Prostate gland (tissue), 2 donors: Measurements from ENCODE around the gene SLC25A46. TPM values are rescaled to one million over a fixed set of nuclear protein-coding genes. Genes with fewer than 3 reads are reported as not detected.

Experiments used
- DNase-seq: peaks from one replicate; pipeline ENCODE4 v3.0.0-alpha.2; 2019; ENCODE audit warnings: low spot score
- H3K27ac ChIP-seq, 2 donors: fragments of 200-600 bp; sonication (generic); 2 replicates each; pipeline ENCODE4 v1.5.1; 2017 to 2019
- H3K27me3 ChIP-seq: fragments of 200-600 bp; sonication (generic); replicated peaks from 2 replicates; pipeline ENCODE4 v1.5.1; 2019; ENCODE audit not compliant: insufficient read depth
- H3K36me3 ChIP-seq, 2 donors: fragments of 200-600 bp; sonication (generic); 1 replicate in 1 of 2; 2 replicates in 1 of 2; pipeline versions ENCODE4 v1.5.1 to v1.8.1; 2017 to 2019
- H3K4me1 ChIP-seq: fragments of 200-600 bp; sonication (generic); replicated peaks from 2 replicates; pipeline ENCODE4 v1.5.1; 2019
- H3K4me3 ChIP-seq, 2 donors: fragments of 200-600 bp; sonication (generic); 2 replicates each; pipeline ENCODE4 v1.5.1; 2017 to 2019
- H3K9me3 ChIP-seq: fragments of 200-600 bp; sonication (generic); 2 replicates; pipeline ENCODE4 v1.5.1; 2017
- POLR2A ChIP-seq: fragments of 450-650 bp; IDR thresholded peaks from one replicate; pipeline ENCODE4 v1.6.1; 2016; ENCODE audit warnings: antibody characterized with exemption, mild to moderate bottlenecking
- POLR2AphosphoS5 ChIP-seq: sonication (generic); formaldehyde crosslinking; IDR thresholded peaks from one replicate; pipeline ENCODE4 v1.6.1; 2017; ENCODE audit warnings: antibody characterized with exemption
- WGBS: methylation state at CpG from one replicate; pipeline ENCODE4 v1.1.5; 2018; 5-methylcytosine and 5-hydroxymethylcytosine counted together
- intact Hi-C: fragments of 100-400 bp; cut with DNase I; formaldehyde crosslinking; loops from one replicate; pipeline ENCODE4 v1.14.2; 2022
- total RNA-seq, 2 donors: library from RNA; depleted of rRNA; stranded (reverse); fragments of >200 nt; gene quantifications; one replicate each; pipeline ENCODE4 v1.1.0, GENCODE V29; 2016
- TF ChIP-seq, protein P1 (sequence below), 4 experiments: fragments of 200-600 bp in 2 of 4; fragments of 450-650 bp in 2 of 4; sonication (generic) in 2 of 4; IDR thresholded peaks; 1 replicate in 3 of 4; 2 replicates in 1 of 4; pipeline ENCODE4 v1.5.1; 2016 to 2019; ENCODE audit warnings: antibody characterized with exemption in 4 of 4, mild to moderate bottlenecking in 2 of 4, moderate library complexity in 2 of 4

SLC25A46 gene
- total RNA-seq, 2 donors from 2014 or later: 35.6 to 44.7 TPM

DNA sequence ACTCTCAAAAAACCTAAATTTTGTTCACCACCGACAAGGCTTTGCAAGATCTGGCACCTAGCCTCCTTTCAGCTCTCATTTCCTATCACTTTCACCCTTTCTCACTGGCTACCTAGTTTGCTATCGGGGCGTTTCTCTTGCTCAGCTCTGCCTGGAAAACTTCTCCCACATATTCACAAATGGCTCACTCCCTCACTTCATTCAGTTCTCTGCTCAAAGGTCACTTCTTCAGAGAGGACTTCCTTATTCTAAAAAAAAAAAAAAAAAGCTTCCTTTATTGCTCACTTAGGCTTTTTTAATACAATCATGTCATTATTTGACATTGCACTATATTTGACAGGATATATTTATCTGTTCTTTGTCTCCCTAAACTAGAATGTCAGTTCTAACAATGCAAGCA, 2.1 kb upstream of the SLC25A46 start:
- H3K4me3 ChIP-seq: no peak overlapping the region
- 70% methylated on average over 3 of the region's 3 CpGs for WGBS
- no peaks in the 10 kb centered on the region for H3K36me3 ChIP-seq
- TF ChIP-seq POLR2AphosphoS5 (no peak), POLR2A (no peak)
- TF ChIP-seq, protein P1, sequence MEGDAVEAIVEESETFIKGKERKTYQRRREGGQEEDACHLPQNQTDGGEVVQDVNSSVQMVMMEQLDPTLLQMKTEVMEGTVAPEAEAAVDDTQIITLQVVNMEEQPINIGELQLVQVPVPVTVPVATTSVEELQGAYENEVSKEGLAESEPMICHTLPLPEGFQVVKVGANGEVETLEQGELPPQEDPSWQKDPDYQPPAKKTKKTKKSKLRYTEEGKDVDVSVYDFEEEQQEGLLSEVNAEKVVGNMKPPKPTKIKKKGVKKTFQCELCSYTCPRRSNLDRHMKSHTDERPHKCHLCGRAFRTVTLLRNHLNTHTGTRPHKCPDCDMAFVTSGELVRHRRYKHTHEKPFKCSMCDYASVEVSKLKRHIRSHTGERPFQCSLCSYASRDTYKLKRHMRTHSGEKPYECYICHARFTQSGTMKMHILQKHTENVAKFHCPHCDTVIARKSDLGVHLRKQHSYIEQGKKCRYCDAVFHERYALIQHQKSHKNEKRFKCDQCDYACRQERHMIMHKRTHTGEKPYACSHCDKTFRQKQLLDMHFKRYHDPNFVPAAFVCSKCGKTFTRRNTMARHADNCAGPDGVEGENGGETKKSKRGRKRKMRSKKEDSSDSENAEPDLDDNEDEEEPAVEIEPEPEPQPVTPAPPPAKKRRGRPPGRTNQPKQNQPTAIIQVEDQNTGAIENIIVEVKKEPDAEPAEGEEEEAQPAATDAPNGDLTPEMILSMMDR (IDR thresholded peaks at IDR 0.05): no peak
- no peak for DNase-seq
- H3K9me3 ChIP-seq: no peaks in the 10 kb centered on the region
- no peaks in the 10 kb centered on the region for H3K27me3 ChIP-seq
- intact Hi-C loops: no loop called here
- H3K4me1 ChIP-seq: no peaks in the 10 kb centered on the region
- no peak overlapping the region for H3K27ac ChIP-seq

DNA sequence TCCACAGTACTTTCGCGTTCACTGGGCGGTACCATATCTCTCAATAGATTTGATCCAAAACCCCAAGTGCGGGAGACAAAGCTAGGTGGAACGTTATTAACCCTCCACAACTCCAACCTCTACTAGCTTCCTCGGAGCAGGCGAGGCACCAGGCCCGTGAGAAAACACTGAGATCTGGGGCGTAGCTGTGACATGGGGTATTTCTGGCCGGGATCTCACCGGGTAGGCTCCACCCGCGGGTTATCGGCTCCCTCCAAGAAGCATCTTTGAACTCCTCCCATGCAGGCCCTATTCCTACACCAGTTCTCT, 350 bp upstream of the SLC25A46 start:
- no peak for DNase-seq
- WGBS: under 1% methylated on average over 14 of the region's 14 CpGs
- intact Hi-C loops: no loop called here
- peak overlapping the region; percentile 74 to 90 for H3K4me3 ChIP-seq
- no peaks in the 10 kb centered on the region for H3K4me1 ChIP-seq
- peak overlapping the region; percentile 66 to 76 for H3K27ac ChIP-seq
- H3K36me3 ChIP-seq: no peaks in the 10 kb centered on the region
- no peaks in the 10 kb centered on the region for H3K9me3 ChIP-seq
- H3K27me3 ChIP-seq: no peaks in the 10 kb centered on the region
- no peak for TF ChIP-seq POLR2AphosphoS5
- TF ChIP-seq, protein P1 (IDR thresholded peaks at IDR 0.05): no peak
- no peak for TF ChIP-seq POLR2A

DNA sequence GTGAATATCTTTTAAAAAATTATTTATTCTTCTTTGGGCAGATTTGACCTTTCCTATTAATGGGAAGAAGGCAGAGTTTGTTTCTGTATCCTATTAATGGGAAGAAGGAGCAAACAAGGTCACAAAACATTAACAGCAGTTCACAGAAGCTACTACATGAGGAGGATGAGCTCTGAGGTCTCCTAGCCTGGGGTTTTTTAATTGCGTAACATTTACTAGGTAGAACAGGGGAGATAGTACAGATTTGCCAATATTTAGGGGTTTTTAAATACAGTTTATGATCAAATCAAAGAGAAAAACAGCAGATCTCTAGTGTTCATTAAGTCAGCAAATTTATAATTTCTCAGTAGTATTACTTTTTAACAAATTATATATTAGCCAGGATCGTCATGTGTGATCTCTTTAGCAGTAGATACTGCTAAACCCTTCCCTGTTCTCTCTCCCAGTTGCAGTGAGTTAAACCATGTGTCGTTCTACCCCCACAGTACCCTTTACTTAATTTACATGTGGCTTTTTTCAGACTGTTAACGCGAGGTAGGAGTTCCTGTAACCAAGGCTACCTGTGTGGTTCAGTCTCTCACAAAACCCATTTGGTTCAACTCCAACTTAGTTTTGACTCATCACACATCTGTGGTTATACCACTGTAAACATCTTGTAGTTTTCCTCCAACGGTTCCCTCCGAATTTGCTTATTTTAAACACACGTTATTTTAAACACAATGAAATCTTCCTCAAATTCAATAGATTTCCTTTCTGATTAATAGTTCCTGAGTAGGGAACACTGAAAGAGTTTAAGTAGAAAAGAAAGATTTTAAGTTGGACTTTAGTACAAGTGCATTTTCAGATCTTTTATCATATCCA, 13.3 kb downstream of the SLC25A46 start:
- H3K9me3 ChIP-seq: no peaks in the 10 kb centered on the region
- H3K27me3 ChIP-seq: no peaks in the 10 kb centered on the region
- WGBS: 77% methylated on average over 8 of the region's 8 CpGs
- intact Hi-C loops: loop anchor here (10.0 kb wide), 1 partner anchor 323 kb away; the partner anchor contains the start of gene TSLP
- H3K27ac ChIP-seq: no peak overlapping the region
- TF ChIP-seq, protein P1 (IDR thresholded peaks at IDR 0.05): no peak
- no peak for TF ChIP-seq POLR2AphosphoS5
- no peak for TF ChIP-seq POLR2A
- no peak overlapping the region for H3K4me3 ChIP-seq
- no peaks in the 10 kb centered on the region for H3K4me1 ChIP-seq
- no peaks in the 10 kb centered on the region for H3K36me3 ChIP-seq
- DNase-seq: no peak

DNA sequence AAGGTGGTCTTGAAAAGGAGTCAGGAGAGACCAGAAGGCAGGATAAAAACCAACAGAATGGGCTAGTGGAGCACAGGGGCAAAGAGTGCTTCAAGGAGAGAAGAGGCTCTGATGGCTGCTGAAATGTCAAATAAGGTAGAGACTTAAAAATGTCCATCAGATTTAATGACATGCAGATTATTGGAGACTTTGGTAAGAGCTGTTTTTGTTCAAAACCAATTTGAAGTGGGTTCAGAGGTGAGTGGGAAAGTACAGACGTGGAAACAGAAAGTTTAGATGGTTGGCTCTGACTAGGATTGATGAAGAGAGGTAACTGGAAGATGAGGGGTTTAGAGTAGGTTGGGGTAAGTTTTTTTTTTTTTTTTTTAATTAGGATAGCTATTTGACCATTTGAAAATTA, 14.1 kb downstream of the SLC25A46 start:
- Histone ChIP-seq H3K36me3 (no peaks in the 10 kb centered on the region), H3K4me3 (no peak overlapping the region), H3K27me3 (no peaks in the 10 kb centered on the region), H3K4me1 (no peaks in the 10 kb centered on the region), H3K9me3 (no peaks in the 10 kb centered on the region), H3K27ac (no peak overlapping the region)
- intact Hi-C loops: loop anchor here (10.0 kb wide), 1 partner anchor 322 kb away; the partner anchor contains the start of gene TSLP
- TF ChIP-seq POLR2A: no peak
- TF ChIP-seq POLR2AphosphoS5: no peak
- TF ChIP-seq, protein P1 (IDR thresholded peaks at IDR 0.05): no peak
- DNase-seq: no peak
- 68% methylated on average over 1 of the region's 1 CpG for WGBS

DNA sequence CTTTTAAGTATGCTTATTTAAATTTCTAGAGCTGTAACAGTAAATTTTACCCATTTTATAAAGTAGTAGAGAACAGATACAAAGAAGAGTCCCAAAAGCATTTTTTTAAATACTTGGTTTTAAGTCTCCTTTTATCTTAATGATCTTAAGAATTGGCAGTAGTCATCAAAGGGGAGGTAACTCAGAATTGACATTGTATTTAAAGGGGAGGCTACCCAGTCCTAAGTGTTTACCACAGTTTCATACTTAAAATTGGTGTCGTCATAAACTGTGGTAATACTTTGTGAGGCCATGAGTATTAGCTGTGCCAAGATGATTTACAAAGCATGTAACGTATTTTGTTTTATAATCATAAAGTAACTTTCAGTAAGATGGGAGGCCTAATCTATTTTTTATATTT, 14.8 kb downstream of the SLC25A46 start:
- Histone ChIP-seq H3K36me3 (no peaks in the 10 kb centered on the region), H3K27me3 (no peaks in the 10 kb centered on the region), H3K4me1 (no peaks in the 10 kb centered on the region), H3K9me3 (no peaks in the 10 kb centered on the region), H3K27ac (no peak overlapping the region), H3K4me3 (no peak overlapping the region)
- TF ChIP-seq POLR2A (no peak), POLR2AphosphoS5 (no peak)
- TF ChIP-seq, protein P1 (IDR thresholded peaks at IDR 0.05): no peak
- no peak for DNase-seq
- intact Hi-C loops: loop anchor here (10.0 kb wide), 1 partner anchor 321 kb away; the partner anchor contains the start of gene TSLP
- 85% methylated on average over 2 of the region's 2 CpGs for WGBS
